ENCODE results near the gene LSP1.

LSP1 gene

DNA sequence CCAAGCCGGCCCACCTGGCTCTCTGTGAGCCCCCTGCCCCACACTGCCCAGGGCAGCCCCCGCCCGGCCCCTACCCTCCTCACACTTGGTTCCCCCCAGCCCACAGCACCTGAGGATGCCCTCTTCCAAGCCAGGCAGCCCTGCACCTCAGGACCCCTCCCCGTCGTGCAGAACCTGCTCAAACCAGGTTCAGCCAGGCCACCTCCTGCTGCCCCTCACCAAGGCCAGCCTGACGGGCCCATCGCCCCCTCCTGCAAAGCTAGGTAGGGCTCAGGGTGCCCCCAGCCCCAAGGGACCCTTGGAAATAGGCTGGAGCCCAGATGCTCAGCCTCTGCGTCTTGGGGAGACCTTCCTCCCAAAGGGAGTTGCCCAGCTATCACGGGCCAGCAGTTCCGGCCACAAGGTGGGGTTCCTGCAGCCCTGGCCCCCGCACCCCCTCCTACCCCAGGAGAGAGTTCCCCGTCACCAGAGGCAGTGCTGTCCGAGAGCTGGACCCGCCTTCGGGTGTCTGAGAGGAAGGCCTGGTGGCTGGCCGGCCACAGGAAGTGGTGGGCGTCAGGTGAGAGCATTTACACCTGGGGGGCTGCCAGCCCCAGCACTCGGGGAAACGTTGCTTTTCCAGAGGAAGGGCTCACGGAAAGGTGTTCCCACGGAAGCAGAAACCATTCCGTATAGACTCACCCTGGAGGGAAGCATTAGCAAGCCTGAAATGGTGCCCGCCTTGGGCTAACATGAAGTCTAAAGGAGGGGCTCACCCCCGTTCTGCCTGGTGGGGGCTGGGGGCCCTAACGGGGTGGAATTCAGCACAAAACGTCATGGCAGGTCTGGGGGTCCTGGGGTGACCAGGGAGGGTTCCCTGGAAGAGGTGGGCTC lies 21.3 kb upstream of the LSP1 start:
- no peaks in the 10 kb centered on the region for H3K27me3 ChIP-seq (ENCODE audit: insufficient read depth, low read length)
- H3K79me2 ChIP-seq (ENCODE audit: control insufficient read depth, insufficient read depth, low read length, unreplicated experiment) = no peaks in the 10 kb centered on the region
- H3K4me1 ChIP-seq (ENCODE audit: control insufficient read depth, insufficient read depth, low read length, unreplicated experiment) = peaks cover 31% of the 10 kb centered on the region
- H2AFZ ChIP-seq (ENCODE audit: low read length, unreplicated experiment) = no peak overlapping the region
- H3K27ac ChIP-seq (ENCODE audit: low read depth, low read length) = no peak overlapping the region
- H3K36me3 ChIP-seq (ENCODE audit: insufficient read depth, low read length) = no peaks in the 10 kb centered on the region
- 0 out of 2 replicates have a peak overlapping the region, but pooled peaks have one; percentile 21 for H3K4me3 ChIP-seq (ENCODE audit: low read depth, low read length)

DNA sequence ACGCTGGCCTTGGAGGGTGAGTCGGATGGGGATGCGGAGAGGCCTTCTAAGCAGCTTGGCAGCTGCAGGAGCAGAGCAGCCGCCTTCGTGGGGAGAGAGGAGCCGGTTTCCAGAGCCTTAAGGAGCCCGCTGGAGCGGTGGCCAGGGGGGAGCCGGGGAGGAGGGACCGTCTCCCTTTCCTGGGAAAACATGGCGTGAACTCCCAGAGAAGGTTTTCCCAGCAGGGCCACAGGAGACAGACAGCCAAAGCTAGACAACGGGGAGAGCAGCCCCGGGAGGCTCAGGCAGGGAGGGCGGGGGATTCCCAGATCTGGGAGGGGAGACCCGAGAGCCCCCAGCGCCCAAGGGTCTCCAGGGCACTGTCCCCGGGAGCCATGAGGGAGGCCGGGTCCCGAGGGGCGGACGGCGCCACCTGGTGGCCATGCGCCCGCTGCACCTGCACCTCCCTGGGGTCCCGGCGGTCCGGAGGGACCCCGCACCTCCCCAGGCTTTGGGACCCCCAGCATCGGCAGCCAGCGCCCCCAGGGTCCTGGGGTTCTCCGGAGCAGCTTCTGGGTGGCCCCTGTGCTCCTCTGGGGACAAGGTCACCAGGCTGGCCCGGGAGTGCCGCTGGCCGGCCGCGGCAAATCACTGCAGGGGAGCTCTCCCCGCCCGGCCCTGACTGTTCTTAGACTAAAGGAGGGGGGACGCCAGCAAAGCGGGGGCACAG lies 20.5 kb upstream of the LSP1 start:
- H3K27me3 ChIP-seq (ENCODE audit: insufficient read depth, low read length) = no peaks in the 10 kb centered on the region
- peak overlapping the region; percentile 58 for H2AFZ ChIP-seq (ENCODE audit: low read length, unreplicated experiment)
- 0 out of 2 replicates have a peak overlapping the region, but pooled peaks have one; percentile 21 for H3K4me3 ChIP-seq (ENCODE audit: low read depth, low read length)
- no peaks in the 10 kb centered on the region for H3K79me2 ChIP-seq (ENCODE audit: control insufficient read depth, insufficient read depth, low read length, unreplicated experiment)
- peaks cover 23% of the 10 kb centered on the region for H3K4me1 ChIP-seq (ENCODE audit: control insufficient read depth, insufficient read depth, low read length, unreplicated experiment)
- H3K27ac ChIP-seq (ENCODE audit: low read depth, low read length) = no peak overlapping the region
- no peaks in the 10 kb centered on the region for H3K36me3 ChIP-seq (ENCODE audit: insufficient read depth, low read length)

DNA sequence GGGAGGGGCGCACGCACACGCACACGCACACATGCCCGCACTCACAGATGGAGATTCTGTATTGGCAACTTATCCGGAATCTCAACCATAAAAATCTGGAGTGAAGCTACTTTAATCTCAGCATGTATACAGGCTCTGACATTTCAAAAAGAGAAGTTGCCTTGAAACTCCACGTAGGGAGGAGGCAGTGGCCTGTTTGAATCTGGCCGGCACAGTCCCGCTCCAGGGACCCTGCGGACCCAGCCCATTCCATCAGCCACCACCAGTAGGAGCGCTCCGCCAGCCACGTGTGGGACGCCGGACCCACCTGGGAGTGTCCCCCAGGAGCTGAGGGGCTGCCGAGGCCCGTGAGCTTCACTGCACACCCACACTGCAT lies 20.0 kb upstream of the LSP1 start:
- Histone ChIP-seq H3K27ac (ENCODE audit: low read depth, low read length) (no peak overlapping the region), H3K4me3 (ENCODE audit: low read depth, low read length) (no peak overlapping the region), H3K4me1 (ENCODE audit: control insufficient read depth, insufficient read depth, low read length, unreplicated experiment) (peaks cover 17% of the 10 kb centered on the region), H3K36me3 (ENCODE audit: insufficient read depth, low read length) (no peaks in the 10 kb centered on the region), H3K79me2 (ENCODE audit: control insufficient read depth, insufficient read depth, low read length, unreplicated experiment) (no peaks in the 10 kb centered on the region), H2AFZ (ENCODE audit: low read length, unreplicated experiment) (no peak overlapping the region), H3K27me3 (ENCODE audit: insufficient read depth, low read length) (no peaks in the 10 kb centered on the region)

DNA sequence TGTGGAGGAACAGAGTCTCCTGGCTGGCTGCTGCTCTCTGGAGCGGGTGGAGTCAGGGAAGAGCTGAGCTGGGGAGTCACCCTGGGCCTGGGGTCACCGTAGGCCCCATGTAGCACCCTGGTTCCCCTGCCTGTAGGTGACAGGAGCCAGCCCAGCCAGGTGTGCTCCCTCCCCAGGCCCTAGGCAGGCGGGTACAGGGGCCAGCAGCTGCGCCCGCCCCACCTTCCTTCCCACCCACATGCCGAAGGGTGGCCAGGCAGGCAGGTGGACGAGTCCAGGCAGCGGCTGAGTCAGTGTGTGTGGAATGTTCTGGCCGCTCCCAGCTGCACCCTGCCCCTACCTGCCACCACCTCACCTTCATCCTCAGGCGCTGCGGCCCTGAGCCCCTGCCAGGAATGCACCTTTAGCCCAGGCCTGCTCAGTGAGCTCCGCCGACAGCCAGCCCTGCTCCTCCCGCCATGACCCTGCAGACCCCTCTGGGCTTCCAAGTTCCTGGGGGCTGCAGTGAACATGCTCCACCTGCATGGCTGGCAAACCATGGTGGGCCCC lies 18.7 kb upstream of the LSP1 start:
- H3K4me3 ChIP-seq (ENCODE audit: low read depth, low read length) = no peak overlapping the region
- H3K27ac ChIP-seq (ENCODE audit: low read depth, low read length) = no peak overlapping the region
- H3K27me3 ChIP-seq (ENCODE audit: insufficient read depth, low read length) = no peaks in the 10 kb centered on the region
- H2AFZ ChIP-seq (ENCODE audit: low read length, unreplicated experiment) = no peak overlapping the region
- H3K79me2 ChIP-seq (ENCODE audit: control insufficient read depth, insufficient read depth, low read length, unreplicated experiment) = no peaks in the 10 kb centered on the region
- H3K4me1 ChIP-seq (ENCODE audit: control insufficient read depth, insufficient read depth, low read length, unreplicated experiment) = peaks cover 5% of the 10 kb centered on the region
- H3K36me3 ChIP-seq (ENCODE audit: insufficient read depth, low read length) = no peaks in the 10 kb centered on the region

DNA sequence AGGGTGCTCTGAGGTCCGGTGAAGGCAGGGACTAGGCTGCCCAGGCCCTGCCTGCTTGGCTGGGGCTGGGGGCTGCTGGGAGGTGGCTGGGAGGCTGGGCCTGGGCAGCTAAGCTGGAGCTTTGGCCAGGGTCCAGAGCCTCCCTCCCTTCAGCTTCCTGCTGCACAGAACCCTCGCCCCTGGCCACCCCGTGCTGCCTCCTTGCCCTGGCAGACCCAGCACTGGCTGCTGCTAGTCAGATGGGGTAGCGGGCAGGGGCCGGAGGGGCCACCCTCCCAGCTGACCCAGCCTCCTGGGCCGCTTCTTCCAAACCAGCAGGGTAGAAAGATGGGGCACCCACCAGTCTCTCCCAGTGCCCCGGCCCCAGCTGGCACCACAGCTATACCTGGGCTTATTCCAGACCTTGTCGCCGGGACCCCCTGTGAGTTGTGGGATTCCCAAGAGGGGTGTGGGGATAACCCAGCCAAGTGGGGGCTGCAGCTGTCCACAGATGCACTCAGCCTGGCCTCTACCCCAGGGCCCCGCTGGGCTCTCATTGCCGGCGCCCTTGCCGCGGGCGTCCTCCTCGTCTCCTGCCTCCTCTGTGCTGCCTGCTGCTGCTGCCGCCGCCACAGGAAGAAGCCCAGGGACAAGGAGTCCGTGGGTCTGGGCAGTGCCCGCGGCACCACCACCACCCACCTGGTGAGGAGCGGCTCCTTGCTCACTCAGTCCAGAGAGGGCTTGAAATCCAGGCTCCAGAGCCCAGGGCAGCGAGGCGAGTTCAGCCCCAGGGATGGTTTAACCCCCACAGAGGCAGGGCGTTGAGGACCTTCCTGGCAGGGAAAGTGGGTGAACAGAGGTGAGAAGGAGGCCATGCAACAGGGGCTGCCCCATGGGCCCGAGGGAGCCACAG lies 17.9 kb upstream of the LSP1 start, which contains the start of gene SYT8:
SYT8 (plus strand) TSS at position 212 of the 892 bp plus-strand sequence; CDS start at position 328, 116 bp downstream.
- H2AFZ ChIP-seq (ENCODE audit: low read length, unreplicated experiment) = no peak within 1 kb of the TSS
- no peak within 1 kb of the TSS for H3K4me3 ChIP-seq (ENCODE audit: low read depth, low read length)
- no peak within 1 kb of the TSS for H3K27ac ChIP-seq (ENCODE audit: low read depth, low read length)

DNA sequence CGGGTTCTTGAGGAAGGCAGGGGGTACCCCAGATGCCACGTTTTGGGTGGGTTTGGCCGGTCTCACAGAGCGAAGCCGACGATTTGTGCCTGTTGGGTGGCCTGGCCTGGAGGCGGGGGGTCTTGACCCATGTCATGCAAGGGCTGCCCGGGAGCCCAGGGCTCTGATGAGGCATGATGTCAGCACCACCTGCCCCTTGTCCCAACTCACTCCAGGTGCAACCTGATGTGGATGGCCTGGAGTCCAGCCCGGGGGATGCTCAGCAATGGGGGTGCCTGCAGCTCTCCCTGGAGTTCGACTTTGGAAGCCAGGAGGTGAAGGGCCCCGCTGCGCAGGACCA lies 17.2 kb upstream of the LSP1 start:
- no peaks in the 10 kb centered on the region for H3K4me1 ChIP-seq (ENCODE audit: control insufficient read depth, insufficient read depth, low read length, unreplicated experiment)
- H3K36me3 ChIP-seq (ENCODE audit: insufficient read depth, low read length) = no peaks in the 10 kb centered on the region
- H3K79me2 ChIP-seq (ENCODE audit: control insufficient read depth, insufficient read depth, low read length, unreplicated experiment) = no peaks in the 10 kb centered on the region
- H2AFZ ChIP-seq (ENCODE audit: low read length, unreplicated experiment) = no peak overlapping the region
- no peak overlapping the region for H3K27ac ChIP-seq (ENCODE audit: low read depth, low read length)
- no peak overlapping the region for H3K4me3 ChIP-seq (ENCODE audit: low read depth, low read length)
- no peaks in the 10 kb centered on the region for H3K27me3 ChIP-seq (ENCODE audit: insufficient read depth, low read length)

More for the DNA sequence above, 17.9 kb upstream of the LSP1 start, which contains the start of gene SYT8:
- no peaks in the 10 kb centered on the region for H3K36me3 ChIP-seq (ENCODE audit: insufficient read depth, low read length)
- no peaks in the 10 kb centered on the region for H3K79me2 ChIP-seq (ENCODE audit: control insufficient read depth, insufficient read depth, low read length, unreplicated experiment)
- H3K4me1 ChIP-seq (ENCODE audit: control insufficient read depth, insufficient read depth, low read length, unreplicated experiment) = no peaks in the 10 kb centered on the region
- H3K27me3 ChIP-seq (ENCODE audit: insufficient read depth, low read length) = no peaks in the 10 kb centered on the region

DNA sequence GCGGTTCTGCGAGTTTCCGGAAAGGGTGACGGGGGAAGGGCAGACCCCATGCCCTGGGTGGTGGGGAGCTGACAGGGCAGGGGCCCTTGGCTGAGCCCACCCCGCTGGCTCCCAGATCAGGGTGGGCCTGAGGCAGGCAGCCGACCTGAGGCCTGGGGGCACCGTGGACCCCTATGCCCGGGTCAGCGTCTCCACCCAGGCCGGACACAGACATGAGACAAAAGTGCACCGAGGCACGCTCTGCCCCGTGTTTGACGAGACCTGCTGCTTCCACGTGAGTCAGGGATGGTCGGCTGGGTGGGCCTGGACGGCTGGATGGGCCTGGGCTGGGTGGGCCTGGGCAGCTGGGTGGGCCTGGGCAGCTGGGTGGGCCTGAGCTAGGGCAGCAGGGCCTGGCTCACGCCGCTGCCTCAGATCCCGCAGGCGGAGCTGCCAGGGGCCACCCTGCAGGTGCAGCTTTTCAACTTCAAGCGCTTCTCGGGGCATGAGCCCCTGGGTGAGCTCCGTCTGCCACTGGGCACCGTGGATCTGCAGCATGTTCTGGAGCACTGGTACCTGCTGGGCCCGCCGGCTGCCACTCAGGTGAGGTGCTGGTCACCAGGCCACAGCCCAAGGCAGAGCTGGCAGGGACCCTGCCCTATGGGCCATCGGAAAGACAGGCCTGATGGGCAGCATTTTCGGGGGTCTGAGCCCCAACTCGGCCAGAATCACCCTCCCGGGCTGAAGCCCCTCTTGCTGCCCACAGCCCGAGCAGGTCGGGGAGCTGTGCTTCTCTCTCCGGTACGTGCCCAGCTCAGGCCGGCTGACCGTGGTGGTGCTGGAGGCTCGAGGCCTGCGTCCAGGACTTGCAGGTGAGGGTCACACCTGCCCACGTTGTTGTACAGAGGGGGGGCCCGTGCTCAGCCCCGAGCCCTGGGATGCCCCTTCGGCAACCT lies 16.6 kb upstream of the LSP1 start:
- H3K36me3 ChIP-seq (ENCODE audit: insufficient read depth, low read length) = no peaks in the 10 kb centered on the region
- H3K4me1 ChIP-seq (ENCODE audit: control insufficient read depth, insufficient read depth, low read length, unreplicated experiment) = no peaks in the 10 kb centered on the region
- no peak overlapping the region for H3K27ac ChIP-seq (ENCODE audit: low read depth, low read length)
- no peak overlapping the region for H3K4me3 ChIP-seq (ENCODE audit: low read depth, low read length)
- no peaks in the 10 kb centered on the region for H3K27me3 ChIP-seq (ENCODE audit: insufficient read depth, low read length)
- H3K79me2 ChIP-seq (ENCODE audit: control insufficient read depth, insufficient read depth, low read length, unreplicated experiment) = no peaks in the 10 kb centered on the region
- H2AFZ ChIP-seq (ENCODE audit: low read length, unreplicated experiment) = no peak overlapping the region

DNA sequence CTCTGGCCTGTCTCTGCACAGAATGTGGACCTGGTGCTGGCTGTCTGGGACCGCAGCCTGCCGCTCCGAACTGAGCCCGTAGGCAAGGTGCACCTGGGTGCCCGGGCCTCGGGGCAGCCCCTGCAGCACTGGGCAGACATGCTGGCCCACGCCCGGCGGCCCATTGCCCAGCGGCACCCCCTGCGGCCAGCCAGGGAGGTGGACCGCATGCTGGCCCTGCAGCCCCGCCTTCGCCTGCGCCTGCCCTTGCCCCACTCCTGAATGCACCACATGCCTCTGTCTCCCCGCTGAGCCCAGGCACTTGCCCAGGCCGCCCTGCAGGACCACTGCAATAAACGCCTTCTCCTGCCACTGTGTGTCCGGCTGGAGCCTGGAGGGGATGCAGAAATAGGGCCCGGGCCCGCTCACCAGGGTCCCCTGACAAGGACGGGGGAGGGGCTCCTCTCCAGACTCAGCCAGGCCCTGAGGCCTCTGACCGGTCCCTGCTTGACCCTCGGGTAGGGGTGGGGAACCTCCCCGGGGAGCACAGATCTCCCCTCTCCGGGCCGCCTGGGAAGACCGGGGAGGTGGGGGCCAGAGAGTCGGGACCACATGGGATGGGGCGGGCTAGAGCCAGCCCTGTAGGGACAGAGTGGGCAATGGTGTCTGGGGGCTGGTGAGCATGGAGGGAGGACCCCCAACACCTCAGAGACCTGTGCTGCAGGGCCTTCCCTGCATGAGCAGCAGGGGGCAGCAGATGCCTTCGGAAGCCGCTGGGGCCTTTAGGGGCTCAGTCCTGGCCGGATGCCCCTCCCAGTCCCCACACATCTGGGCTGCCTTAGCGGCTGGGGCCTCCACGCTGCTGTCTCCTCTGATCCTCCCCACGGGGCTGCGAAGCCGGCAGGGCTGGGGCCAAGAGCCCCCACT lies 15.5 kb upstream of the LSP1 start:
- Histone ChIP-seq H2AFZ (ENCODE audit: low read length, unreplicated experiment) (no peak overlapping the region), H3K4me3 (ENCODE audit: low read depth, low read length) (no peak overlapping the region), H3K4me1 (ENCODE audit: control insufficient read depth, insufficient read depth, low read length, unreplicated experiment) (no peaks in the 10 kb centered on the region), H3K27me3 (ENCODE audit: insufficient read depth, low read length) (no peaks in the 10 kb centered on the region), H3K27ac (ENCODE audit: low read depth, low read length) (no peak overlapping the region), H3K79me2 (ENCODE audit: control insufficient read depth, insufficient read depth, low read length, unreplicated experiment) (no peaks in the 10 kb centered on the region), H3K36me3 (ENCODE audit: insufficient read depth, low read length) (no peaks in the 10 kb centered on the region)

DNA sequence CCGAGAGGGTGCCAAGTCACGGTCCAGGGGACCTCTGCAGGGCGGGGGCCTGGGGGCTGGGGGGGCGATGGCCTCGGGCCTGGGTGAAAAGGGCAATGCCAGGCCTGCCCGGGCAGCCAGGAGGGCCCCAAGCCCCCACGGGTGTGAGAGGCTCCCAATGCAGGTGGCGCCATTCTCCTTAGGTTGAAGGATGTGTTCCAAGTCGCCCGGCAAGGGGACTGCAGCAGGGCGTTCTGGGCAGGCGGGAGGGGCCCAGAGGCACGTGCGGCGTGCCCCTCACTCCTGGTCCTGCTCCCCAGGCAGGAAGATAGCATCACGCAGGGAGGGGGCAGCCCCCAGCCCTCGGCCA lies 14.8 kb upstream of the LSP1 start:
- Histone ChIP-seq H3K27ac (ENCODE audit: low read depth, low read length) (no peak overlapping the region), H3K27me3 (ENCODE audit: insufficient read depth, low read length) (no peaks in the 10 kb centered on the region)

More for the DNA sequence above, 14.8 kb upstream of the LSP1 start:
- no peak overlapping the region for H2AFZ ChIP-seq (ENCODE audit: low read length, unreplicated experiment)
- H3K36me3 ChIP-seq (ENCODE audit: insufficient read depth, low read length) = no peaks in the 10 kb centered on the region
- H3K4me1 ChIP-seq (ENCODE audit: control insufficient read depth, insufficient read depth, low read length, unreplicated experiment) = no peaks in the 10 kb centered on the region
- H3K79me2 ChIP-seq (ENCODE audit: control insufficient read depth, insufficient read depth, low read length, unreplicated experiment) = no peaks in the 10 kb centered on the region
- H3K4me3 ChIP-seq (ENCODE audit: low read depth, low read length) = no peak overlapping the region

All from ACC112 (cell line).